ENCODE data around the gene GRIK1.

- TF ChIP-seq, protein P1, sequence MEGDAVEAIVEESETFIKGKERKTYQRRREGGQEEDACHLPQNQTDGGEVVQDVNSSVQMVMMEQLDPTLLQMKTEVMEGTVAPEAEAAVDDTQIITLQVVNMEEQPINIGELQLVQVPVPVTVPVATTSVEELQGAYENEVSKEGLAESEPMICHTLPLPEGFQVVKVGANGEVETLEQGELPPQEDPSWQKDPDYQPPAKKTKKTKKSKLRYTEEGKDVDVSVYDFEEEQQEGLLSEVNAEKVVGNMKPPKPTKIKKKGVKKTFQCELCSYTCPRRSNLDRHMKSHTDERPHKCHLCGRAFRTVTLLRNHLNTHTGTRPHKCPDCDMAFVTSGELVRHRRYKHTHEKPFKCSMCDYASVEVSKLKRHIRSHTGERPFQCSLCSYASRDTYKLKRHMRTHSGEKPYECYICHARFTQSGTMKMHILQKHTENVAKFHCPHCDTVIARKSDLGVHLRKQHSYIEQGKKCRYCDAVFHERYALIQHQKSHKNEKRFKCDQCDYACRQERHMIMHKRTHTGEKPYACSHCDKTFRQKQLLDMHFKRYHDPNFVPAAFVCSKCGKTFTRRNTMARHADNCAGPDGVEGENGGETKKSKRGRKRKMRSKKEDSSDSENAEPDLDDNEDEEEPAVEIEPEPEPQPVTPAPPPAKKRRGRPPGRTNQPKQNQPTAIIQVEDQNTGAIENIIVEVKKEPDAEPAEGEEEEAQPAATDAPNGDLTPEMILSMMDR (IDR thresholded peaks at IDR 0.05): no peak
- TF ChIP-seq POLR2A (IDR thresholded peaks at IDR 0.05) (no peak), POLR2AphosphoS5 (IDR thresholded peaks at IDR 0.05) (no peak), EP300 (IDR thresholded peaks at IDR 0.05) (no peak)
These were observed 202.6 kb downstream of the GRIK1 start for GRCh38 chr21:29737186-29737585.

Measured in suprapubic skin (tissue), 4 donors.